NCI-H774 (cell line): ENCODE results near the gene TMEFF2.

ENCODE experiments used
- DNase-seq: peaks from one replicate; lab custom pipeline; 2025; lab: John Stamatoyannopoulos, UW

Gene TMEFF2

GRCh38 chr2:192194866-192195547 is at the start of gene TMEFF2:
Gene TMEFF2, minus strand, starts transcription at chr2:192194933. Its CDS starts 409 bp downstream, at chr2:192194524.
- peak; percentile 24 for DNase-seq

- no peak for DNase-seq
Measured at GRCh38 chr2:192243488-192243887, 48.8 kb upstream of the TMEFF2 start.

- DNase-seq = no peak
Measured at GRCh38 chr2:192236136-192236535, 41.4 kb upstream of the TMEFF2 start.

DNA sequence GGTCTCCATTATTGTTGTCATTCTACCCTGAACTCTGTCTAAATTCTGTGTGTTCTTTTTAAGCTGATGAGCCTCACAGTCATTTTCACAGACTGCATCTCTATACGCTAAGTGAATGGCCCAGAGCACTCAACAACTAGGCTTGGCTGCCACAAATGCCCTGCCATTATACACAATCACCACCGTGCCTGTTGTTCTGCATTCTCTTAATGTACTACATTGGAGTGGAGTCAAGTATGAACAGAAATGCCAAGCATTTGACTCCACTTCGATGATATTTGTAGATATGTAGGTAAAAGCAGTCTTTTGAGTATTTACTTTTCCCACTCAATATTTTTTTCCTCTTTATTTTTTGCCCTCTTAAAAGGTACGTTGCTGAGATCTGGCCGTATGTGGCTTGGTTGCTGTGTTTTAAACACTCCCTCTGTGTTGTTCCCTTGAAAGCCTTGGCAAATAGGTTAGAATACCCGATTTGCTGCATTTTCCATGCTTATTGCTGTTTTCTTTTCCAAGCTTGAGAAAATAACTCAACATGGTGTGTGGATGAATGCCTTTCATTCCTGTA is 36.2 kb upstream of the TMEFF2 start:
- DNase-seq = no peak

- no peak for DNase-seq
Measured at GRCh38 chr2:192228685-192229084, 34.0 kb upstream of the TMEFF2 start.

GRCh38 chr2:192218970-192219369 is 24.2 kb upstream of the TMEFF2 start:
- DNase-seq = no peak

DNA sequence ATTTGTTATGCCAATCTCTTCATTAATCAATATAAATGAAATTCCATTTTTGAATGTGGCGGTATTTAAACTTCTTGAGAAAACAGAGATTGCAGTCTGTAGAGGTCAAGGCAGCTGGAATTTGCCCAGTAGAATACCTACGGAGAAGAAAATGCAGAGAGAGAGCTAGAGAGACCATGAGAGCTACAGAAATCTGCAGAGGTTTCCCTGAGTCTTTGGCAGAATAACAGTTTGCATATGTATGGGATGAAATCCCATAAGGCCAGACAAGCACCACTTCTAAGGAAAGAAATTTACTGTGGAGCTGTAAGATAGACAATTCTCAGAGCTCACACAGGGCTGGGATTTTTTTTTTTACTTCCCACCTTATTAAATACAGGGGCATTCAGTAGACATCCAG is 23.6 kb upstream of the TMEFF2 start:
- DNase-seq = no peak

DNA sequence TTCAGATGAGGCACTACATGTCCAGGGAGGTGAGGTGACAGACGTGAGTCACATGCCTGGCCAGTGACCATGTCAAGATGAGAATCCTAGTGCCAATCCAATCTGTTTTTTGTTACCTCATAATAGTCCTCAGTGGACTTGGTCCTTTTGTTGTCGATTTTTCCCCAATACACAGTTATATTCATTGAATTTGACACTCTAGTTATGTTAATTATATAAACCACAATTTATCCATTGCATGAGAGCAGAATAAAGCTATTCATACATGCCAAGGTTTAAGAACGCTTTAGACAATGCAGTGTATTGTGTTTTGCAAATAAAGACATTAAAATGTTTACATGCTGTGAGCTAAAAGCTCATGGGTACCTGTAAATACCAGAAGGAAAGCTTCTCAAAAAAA is 21.6 kb upstream of the TMEFF2 start:
- no peak for DNase-seq

DNA sequence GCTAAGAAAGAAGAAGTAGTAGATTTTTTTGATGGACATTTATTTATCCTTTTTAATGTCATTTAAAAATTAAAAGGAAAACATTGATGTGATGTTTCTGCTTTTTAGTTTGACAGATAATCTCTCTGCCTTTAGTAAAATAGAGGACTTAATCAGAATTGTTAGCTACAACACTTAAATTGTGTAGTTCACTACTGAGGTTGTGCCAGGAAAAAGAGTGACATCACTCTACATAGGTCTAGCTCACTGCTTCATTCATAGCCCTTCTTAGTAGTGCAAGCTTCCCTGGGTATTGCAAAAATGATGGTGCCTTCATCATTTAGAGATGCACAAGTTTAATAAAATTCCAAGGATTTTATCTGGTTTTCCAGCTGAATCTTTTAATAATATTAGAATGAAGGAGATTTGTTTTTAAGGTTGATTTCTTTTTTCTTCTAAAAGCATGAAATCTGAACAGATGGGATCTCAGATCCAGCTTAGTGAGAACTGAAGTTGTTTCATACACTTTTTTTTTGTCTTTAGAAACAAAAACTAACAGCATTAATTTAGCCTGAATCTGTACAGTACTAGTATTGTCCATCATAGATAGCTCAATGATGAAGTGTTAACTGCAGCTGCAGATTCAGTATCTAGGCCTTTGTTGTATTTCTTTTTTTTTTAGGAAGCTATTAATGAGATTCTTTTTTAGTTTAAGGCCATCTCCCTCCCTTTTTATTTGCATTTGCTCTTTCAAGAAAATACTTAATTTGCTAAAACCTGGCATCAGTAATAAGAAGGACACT is 20.6 kb upstream of the TMEFF2 start:
- no peak for DNase-seq

- DNase-seq = no peak
Measured at GRCh38 chr2:192208848-192209247, 14.1 kb upstream of the TMEFF2 start.

GRCh38 chr2:192206399-192206798 is 11.7 kb upstream of the TMEFF2 start:
- no peak for DNase-seq

GRCh38 chr2:192203876-192204275 is 9.1 kb upstream of the TMEFF2 start:
- no peak for DNase-seq

- DNase-seq = no peak
Measured at GRCh38 chr2:192202373-192202772, 7.6 kb upstream of the TMEFF2 start.

DNA sequence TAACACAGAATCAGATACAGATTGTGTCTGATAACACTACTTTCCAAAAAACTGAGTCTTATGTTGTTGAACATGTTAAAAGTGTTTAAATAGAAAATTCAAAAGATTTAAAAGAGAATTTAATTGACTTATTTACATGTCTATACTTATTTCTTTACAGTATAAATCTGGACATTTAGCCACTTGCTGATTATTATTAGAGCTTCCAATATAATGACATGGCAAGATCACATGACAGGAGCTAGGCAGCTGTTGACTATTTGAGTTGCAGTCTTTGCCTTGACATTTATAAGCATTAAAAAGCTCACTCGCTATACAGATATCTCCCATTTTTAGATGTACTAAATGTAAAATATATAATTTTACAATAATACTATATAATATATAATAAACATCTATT is 6.4 kb upstream of the TMEFF2 start:
- no peak for DNase-seq

DNA sequence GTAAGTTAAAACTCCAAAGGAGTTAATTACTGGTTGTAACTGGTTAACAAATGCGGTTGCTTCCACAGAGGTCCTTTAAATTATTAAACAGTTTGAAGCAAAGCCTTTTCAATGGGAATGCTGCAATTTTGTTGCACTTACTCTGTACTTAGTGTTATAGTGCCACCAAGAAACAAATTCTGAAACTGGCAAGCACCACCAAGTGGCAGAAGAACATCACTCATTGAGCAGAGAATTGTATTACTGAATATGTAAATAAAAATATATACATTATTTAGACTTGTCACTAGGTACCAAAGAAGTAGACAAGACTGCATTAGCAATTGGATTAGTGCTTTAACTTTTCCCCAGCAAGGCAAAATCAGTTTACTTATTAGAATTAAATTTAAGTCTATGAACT is 2.6 kb upstream of the TMEFF2 start:
- DNase-seq = no peak

DNA sequence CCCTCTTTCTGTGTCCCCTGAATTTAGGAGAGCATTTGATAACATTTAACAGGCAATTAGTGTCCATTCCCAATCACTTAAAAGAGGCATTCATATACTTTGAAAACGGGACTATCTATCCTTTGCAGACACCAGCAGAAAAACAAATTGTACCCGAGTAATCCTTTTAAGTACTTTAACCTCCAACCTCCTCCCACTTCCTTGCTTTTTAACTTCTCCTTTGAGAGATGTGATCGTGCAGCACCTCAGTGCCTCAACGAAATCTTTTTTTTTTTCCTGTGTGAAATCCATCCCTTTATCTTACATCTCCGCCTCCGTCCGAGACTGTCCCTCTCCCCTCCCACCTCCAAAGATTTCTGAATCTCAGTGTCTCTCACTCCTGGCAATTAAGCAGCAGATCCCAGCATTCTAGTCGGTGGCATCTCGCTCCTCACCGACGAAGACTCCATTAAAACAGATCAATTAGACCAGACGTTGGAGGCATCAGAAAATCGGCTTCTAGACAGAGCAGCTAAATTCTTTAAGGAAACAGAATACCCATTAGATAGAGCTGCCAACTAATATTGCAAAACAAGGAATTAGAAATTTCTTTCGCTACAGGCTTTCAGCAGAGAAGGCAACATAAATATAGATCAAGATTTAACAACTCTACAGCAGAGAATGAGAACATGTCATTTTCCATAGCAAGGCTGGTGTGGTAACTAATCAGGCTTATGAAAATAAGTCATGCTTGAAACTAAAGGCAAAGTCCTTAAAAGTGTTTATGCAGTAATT is 1.9 kb upstream of the TMEFF2 start:
- no peak for DNase-seq

GRCh38 chr2:192195548-192196418 is 1.1 kb upstream of the TMEFF2 start:
- no peak for DNase-seq

GRCh38 chr2:192194265-192194865 is 368 bp downstream of the TMEFF2 start:
- no peak for DNase-seq

DNA sequence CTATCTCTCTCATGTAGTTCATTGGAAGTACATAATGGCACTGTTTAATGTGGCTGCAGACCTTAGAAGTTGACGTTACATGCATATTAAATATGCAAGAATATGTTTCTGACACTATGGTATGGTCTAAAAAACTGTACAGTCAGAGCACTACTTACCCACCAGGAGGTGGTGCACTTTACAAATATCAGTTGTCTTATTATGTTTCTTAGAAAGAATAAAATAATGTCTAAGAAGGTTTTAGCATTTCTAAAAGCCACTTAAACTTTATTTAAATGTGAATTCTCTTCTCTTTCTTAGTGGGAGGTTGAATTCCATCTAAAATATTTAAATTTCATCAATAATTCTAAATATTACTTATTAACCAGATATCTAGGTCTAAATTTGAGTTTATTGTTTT is 4.3 kb downstream of the TMEFF2 start:
- DNase-seq = no peak

GRCh38 chr2:192186806-192187205 is 7.9 kb downstream of the TMEFF2 start:
- DNase-seq = no peak

- DNase-seq = no peak
Measured at GRCh38 chr2:192184349-192184748, 10.4 kb downstream of the TMEFF2 start.
